GM23338 (cell line): ENCODE measurements around the gene SFXN5. TPM values are rescaled to one million over a fixed set of nuclear protein-coding genes. Genes with fewer than 3 reads are reported as not detected.

Experiments
- ATAC-seq: fragments of 200-7000 bp; cut with Tn5 transposase; 3 replicates; pipeline ENCODE4 v1.9.1; 2020
- DNase-seq: peaks from one replicate; pipeline ENCODE4 v3.0.0-alpha.2; 2015; ENCODE audit warnings: low spot score
- H2AFZ ChIP-seq: fragments of 200-600 bp; sonication (generic); 2 replicates; pipeline ENCODE4 v1.8.0; 2016; ENCODE audit warnings: antibody characterized with exemption, mild to moderate bottlenecking, moderate library complexity
- H3F3A ChIP-seq: fragments of 200-600 bp; sonication (generic); replicated peaks from 2 replicates; pipeline ENCODE4 v1.8.0; 2017; ENCODE audit warnings: antibody characterized with exemption, mixed run types, low read depth
- H3K27ac ChIP-seq: fragments of 200-600 bp; sonication (generic); 2 replicates; pipeline ENCODE4 v1.6.1; 2016; ENCODE audit warnings: low read depth
- H3K27me3 ChIP-seq: fragments of 200-600 bp; sonication (generic); 2 replicates; pipeline ENCODE4 v1.8.0; 2016; ENCODE audit warnings: mild to moderate bottlenecking, mixed run types, moderate library complexity; ENCODE audit not compliant: insufficient read depth
- H3K36me3 ChIP-seq: fragments of 200-600 bp; sonication (generic); 2 replicates; pipeline ENCODE4 v1.8.0; 2016; ENCODE audit warnings: mild to moderate bottlenecking; ENCODE audit not compliant: insufficient read depth
- H3K4me1 ChIP-seq: fragments of 200-600 bp; sonication (generic); 2 replicates; pipeline ENCODE4 v1.8.0; 2016; ENCODE audit warnings: mild to moderate bottlenecking, moderate library complexity; ENCODE audit not compliant: insufficient read depth
- H3K4me2 ChIP-seq: fragments of 200-600 bp; sonication (generic); 2 replicates; pipeline ENCODE4 v1.7.1; 2017; ENCODE audit warnings: mixed run types
- H3K4me3 ChIP-seq: fragments of 200-600 bp; sonication (generic); 2 replicates; pipeline ENCODE4 v1.6.1; 2016; ENCODE audit warnings: mixed run types
- H3K79me2 ChIP-seq: fragments of 200-600 bp; sonication (generic); replicated peaks from 2 replicates; pipeline ENCODE4 v1.8.0; 2017; ENCODE audit warnings: mild to moderate bottlenecking; ENCODE audit not compliant: insufficient read depth
- H3K9me2 ChIP-seq: fragments of 200-600 bp; sonication (generic); 2 replicates; pipeline ENCODE4 v1.8.0; 2017; ENCODE audit not compliant: insufficient read depth
- H4K20me1 ChIP-seq: fragments of 200-600 bp; sonication (generic); replicated peaks from 2 replicates; pipeline ENCODE4 v1.8.0; 2017; ENCODE audit warnings: mild to moderate bottlenecking; ENCODE audit not compliant: insufficient read depth
- H3K27ac Mint-ChIP-seq: 2 replicates; pipeline ENCODE4 v1.8.0; 2020; ENCODE audit warnings: inconsistent platforms, mild to moderate bottlenecking, moderate library complexity, mixed read lengths
- H3K27me3 Mint-ChIP-seq: 3 replicates; pipeline ENCODE4 v1.8.0; 2022; ENCODE audit warnings: low read depth, mild to moderate bottlenecking, moderate library complexity, mixed read lengths, inconsistent platforms; ENCODE audit not compliant: insufficient read depth, poor library complexity
- H3K36me3 Mint-ChIP-seq: 3 replicates; pipeline ENCODE4 v1.8.0; 2021; ENCODE audit warnings: low read depth, mild to moderate bottlenecking, inconsistent platforms, moderate library complexity, mixed read lengths
- H3K4me1 Mint-ChIP-seq: 3 replicates; pipeline ENCODE4 v1.8.0; 2020; ENCODE audit warnings: mild to moderate bottlenecking, inconsistent platforms, mixed read lengths
- H3K4me3 Mint-ChIP-seq: 3 replicates; pipeline ENCODE4 v1.8.0; 2021; ENCODE audit warnings: moderate library complexity, mild to moderate bottlenecking, inconsistent platforms, mixed read lengths
- H3K9me3 Mint-ChIP-seq: 3 replicates; pipeline ENCODE4 v1.8.0; 2020; ENCODE audit warnings: moderate library complexity, mild to moderate bottlenecking, inconsistent platforms, mixed read lengths
- ETS1 ChIP-seq: IDR thresholded peaks from 2 replicates; pipeline ENCODE4 v1.6.1; 2016; ENCODE audit warnings: antibody characterized with exemption
- EZH2 ChIP-seq: fragments of 200-600 bp; sonication (generic); IDR thresholded peaks from one replicate; pipeline ENCODE4 v1.8.0; 2017; ENCODE audit warnings: antibody characterized with exemption, mild to moderate bottlenecking, low read depth; ENCODE audit not compliant: unreplicated experiment
- EZH2phosphoT487 ChIP-seq: fragments of 200-600 bp; sonication (generic); IDR thresholded peaks from one replicate; pipeline ENCODE4 v1.8.1; 2018; ENCODE audit warnings: antibody characterized with exemption; ENCODE audit not compliant: unreplicated experiment
- JUNB ChIP-seq: IDR thresholded peaks from one replicate; pipeline ENCODE4 v1.6.1; 2016; ENCODE audit warnings: antibody characterized with exemption; ENCODE audit not compliant: unreplicated experiment
- NANOG ChIP-seq: IDR thresholded peaks from 2 replicates; pipeline ENCODE4 v1.6.1; 2016; ENCODE audit warnings: antibody characterized with exemption, borderline replicate concordance
- POLR2AphosphoS5 ChIP-seq: IDR thresholded peaks from 2 replicates; pipeline ENCODE4 v1.6.1; 2016; ENCODE audit warnings: antibody characterized with exemption, low read depth
- STAT1 ChIP-seq: IDR thresholded peaks from one replicate; pipeline ENCODE4 v1.6.1; 2016; ENCODE audit warnings: antibody characterized with exemption; ENCODE audit not compliant: unreplicated experiment
- ZNF114 ChIP-seq: fragments of 250-450 bp; sonication (Bioruptor Pico); IDR thresholded peaks from 2 replicates; pipeline ENCODE4 v1.5.0; 2020; ENCODE audit warnings: mild to moderate bottlenecking, moderate library complexity
- ZNF331 ChIP-seq: fragments of 250-450 bp; sonication (Bioruptor Pico); IDR thresholded peaks from 2 replicates; pipeline ENCODE4 v1.5.0; 2020; ENCODE audit warnings: low read depth, mild to moderate bottlenecking, moderate library complexity
- ZNF462 ChIP-seq: fragments of 250-450 bp; sonication (Bioruptor Pico); IDR thresholded peaks from 2 replicates; pipeline ENCODE4 v1.5.0; 2020; ENCODE audit warnings: mild to moderate bottlenecking, moderate library complexity
- polyA plus RNA-seq: library from polyadenylated mRNA; unstranded; fragments of >200 nt; fragmentation: Nextera tagmentation; extraction: Ambion mirVana; gene quantifications from 2 replicates; pipeline ENCODE4 v1.2.1, GENCODE V29; 2016
- total RNA-seq: library from RNA; depleted of rRNA; stranded (reverse); fragments of >200 nt; shearing (Covaris generic); gene quantifications from 2 replicates; pipeline ENCODE4 v1.2.3, GENCODE V29; 2014

SFXN5 gene
- total and polyA plus RNA-seq, 2 experiments from 2014 or later: 23.6 to 25.8 TPM

- Histone ChIP-seq H3K36me3 (no peaks in the 10 kb centered on the region), H3K27me3 (no peaks in the 10 kb centered on the region), H3K4me1 (no peaks in the 10 kb centered on the region), H3K79me2 (0 out of 2 replicates have a peak, but pooled peaks cover 4% of the 10 kb centered on the region), H4K20me1 (no peaks in the 10 kb centered on the region; the same call in 1 of the 2 replicates), H3K4me3 (no peak overlapping the region), H3K9me2 (no peaks in the 10 kb centered on the region), H3K27ac (no peak overlapping the region), H3K4me2 (no peak overlapping the region), H3F3A (no peaks in the 10 kb centered on the region), H2AFZ (no peak overlapping the region)
- ATAC-seq (no peak), DNase-seq (no peak)
- peaks cover 6% of the 10 kb centered on the region for H3K27me3 Mint-ChIP-seq
- H3K4me1 Mint-ChIP-seq: peaks cover 5% of the 10 kb centered on the region; the same call in 2 of the 3 replicates
- no peak overlapping the region for H3K4me3 Mint-ChIP-seq
- H3K27ac Mint-ChIP-seq: peak overlapping the region; percentile 30; the same call in 1 of the 2 replicates
- no peaks in the 10 kb centered on the region for H3K9me3 Mint-ChIP-seq
- no peaks in the 10 kb centered on the region; the same call in 2 of the 3 replicates for H3K36me3 Mint-ChIP-seq
- TF ChIP-seq ZNF331 (CRISPR knock-in tag) (no peak), JUNB (no peak), ETS1 (no peak), EZH2phosphoT487 (no peak), EZH2 (no peak), STAT1 (no peak), POLR2AphosphoS5 (no peak), ZNF114 (CRISPR knock-in tag) (no peak), NANOG (no peak)
Observed at GRCh38 chr2:73043276-73043675, 28.2 kb downstream of the SFXN5 start.

- Histone ChIP-seq H3K9me2 (no peaks in the 10 kb centered on the region), H2AFZ (no peak overlapping the region), H3K27me3 (no peaks in the 10 kb centered on the region), H3K27ac (no peak overlapping the region), H3K4me1 (peaks cover 12% of the 10 kb centered on the region), H4K20me1 (no peaks in the 10 kb centered on the region; the same call in 1 of the 2 replicates), H3F3A (no peaks in the 10 kb centered on the region), H3K4me2 (no peak overlapping the region), H3K79me2 (no peaks in the 10 kb centered on the region), H3K36me3 (no peaks in the 10 kb centered on the region), H3K4me3 (no peak overlapping the region)
- DNase-seq (no peak), ATAC-seq (no peak)
- Mint-ChIP-seq H3K27ac (no peak overlapping the region), H3K27me3 (peaks cover 7% of the 10 kb centered on the region), H3K4me3 (no peak overlapping the region), H3K36me3 (no peaks in the 10 kb centered on the region; the same call in 1 of the 3 replicates), H3K4me1 (peaks cover 17% of the 10 kb centered on the region), H3K9me3 (no peaks in the 10 kb centered on the region)
- TF ChIP-seq ZNF331 (CRISPR knock-in tag) (no peak), NANOG (no peak)
Observed at GRCh38 chr2:73037947-73038585, 33.4 kb downstream of the SFXN5 start.

GRCh38 chr2:73036766-73037165 lies 34.7 kb downstream of the SFXN5 start:
- Histone ChIP-seq H3K79me2 (no peaks in the 10 kb centered on the region), H3K4me3 (no peak overlapping the region), H3K9me2 (no peaks in the 10 kb centered on the region), H2AFZ (no peak overlapping the region), H3F3A (no peaks in the 10 kb centered on the region), H4K20me1 (no peaks in the 10 kb centered on the region; the same call in 1 of the 2 replicates), H3K4me1 (peaks cover 15% of the 10 kb centered on the region), H3K4me2 (0 out of 2 replicates have a peak overlapping the region, but pooled peaks have one; percentile 32), H3K36me3 (no peaks in the 10 kb centered on the region), H3K27me3 (no peaks in the 10 kb centered on the region), H3K27ac (no peak overlapping the region)
- H3K27me3 Mint-ChIP-seq: peaks cover 7% of the 10 kb centered on the region
- DNase-seq (no peak), ATAC-seq (peak; percentile 25)
- no peaks in the 10 kb centered on the region for H3K9me3 Mint-ChIP-seq
- H3K4me3 Mint-ChIP-seq: no peak overlapping the region
- H3K4me1 Mint-ChIP-seq: peaks cover 26% of the 10 kb centered on the region
- no peaks in the 10 kb centered on the region; the same call in 1 of the 3 replicates for H3K36me3 Mint-ChIP-seq
- no peak overlapping the region; the same call in 1 of the 2 replicates for H3K27ac Mint-ChIP-seq
- no peak for TF ChIP-seq STAT1
- no peak for TF ChIP-seq ZNF462
- no peak for TF ChIP-seq ZNF331 (CRISPR knock-in tag)
